GM12874 (cell line): Measurements from ENCODE around the gene CEACAM19.

Source experiments
- TF ChIP-seq, protein P1 (sequence below): IDR thresholded peaks from 2 replicates; pipeline ENCODE4 v1.5.1; 2011; ENCODE audit warnings: low read depth, mild to moderate bottlenecking, control low read depth, low read length, moderate library complexity; ENCODE audit not compliant: insufficient read depth

Gene CEACAM19

DNA sequence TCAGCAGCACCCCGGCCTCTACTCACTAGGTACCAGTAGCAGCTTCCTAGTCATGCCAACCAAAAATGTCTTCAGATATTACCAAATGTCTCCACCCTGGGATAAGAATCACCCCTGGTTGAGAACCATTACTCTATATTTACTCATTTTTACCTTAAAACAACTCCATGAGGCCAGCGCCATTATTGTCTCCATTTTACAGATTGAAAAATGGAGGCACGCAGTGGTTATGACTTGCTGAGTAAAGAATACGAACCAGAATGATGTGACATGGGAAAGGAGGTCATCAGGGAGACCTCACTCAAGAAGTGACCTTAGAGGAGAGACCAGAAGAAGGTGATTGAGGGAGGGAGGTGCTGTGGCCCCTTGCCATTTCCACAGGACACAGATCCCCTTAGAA lies 2.2 kb downstream of the CEACAM19 start:
- TF ChIP-seq, protein P1, sequence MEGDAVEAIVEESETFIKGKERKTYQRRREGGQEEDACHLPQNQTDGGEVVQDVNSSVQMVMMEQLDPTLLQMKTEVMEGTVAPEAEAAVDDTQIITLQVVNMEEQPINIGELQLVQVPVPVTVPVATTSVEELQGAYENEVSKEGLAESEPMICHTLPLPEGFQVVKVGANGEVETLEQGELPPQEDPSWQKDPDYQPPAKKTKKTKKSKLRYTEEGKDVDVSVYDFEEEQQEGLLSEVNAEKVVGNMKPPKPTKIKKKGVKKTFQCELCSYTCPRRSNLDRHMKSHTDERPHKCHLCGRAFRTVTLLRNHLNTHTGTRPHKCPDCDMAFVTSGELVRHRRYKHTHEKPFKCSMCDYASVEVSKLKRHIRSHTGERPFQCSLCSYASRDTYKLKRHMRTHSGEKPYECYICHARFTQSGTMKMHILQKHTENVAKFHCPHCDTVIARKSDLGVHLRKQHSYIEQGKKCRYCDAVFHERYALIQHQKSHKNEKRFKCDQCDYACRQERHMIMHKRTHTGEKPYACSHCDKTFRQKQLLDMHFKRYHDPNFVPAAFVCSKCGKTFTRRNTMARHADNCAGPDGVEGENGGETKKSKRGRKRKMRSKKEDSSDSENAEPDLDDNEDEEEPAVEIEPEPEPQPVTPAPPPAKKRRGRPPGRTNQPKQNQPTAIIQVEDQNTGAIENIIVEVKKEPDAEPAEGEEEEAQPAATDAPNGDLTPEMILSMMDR: no peak

DNA sequence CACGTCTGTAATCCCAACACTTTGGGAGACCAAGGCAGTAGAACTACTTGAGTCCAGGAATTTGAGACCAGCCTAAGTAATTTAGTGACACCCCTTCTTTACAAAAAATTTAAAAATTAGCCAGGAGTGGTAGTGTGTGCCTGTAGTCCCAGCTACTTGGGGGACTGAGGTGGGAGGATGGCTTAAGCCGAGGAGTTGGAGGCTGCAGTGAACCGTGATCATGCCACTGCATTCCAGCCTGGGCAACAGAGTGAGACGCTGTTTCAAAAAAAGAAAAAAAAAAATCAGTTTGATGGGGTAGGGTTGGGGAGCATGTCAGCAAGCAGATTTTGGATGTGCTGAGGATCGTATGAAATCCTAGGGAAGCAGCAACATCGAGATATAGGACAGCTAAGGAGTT lies 4.2 kb downstream of the CEACAM19 start:
- TF ChIP-seq, protein P1: no peak

DNA sequence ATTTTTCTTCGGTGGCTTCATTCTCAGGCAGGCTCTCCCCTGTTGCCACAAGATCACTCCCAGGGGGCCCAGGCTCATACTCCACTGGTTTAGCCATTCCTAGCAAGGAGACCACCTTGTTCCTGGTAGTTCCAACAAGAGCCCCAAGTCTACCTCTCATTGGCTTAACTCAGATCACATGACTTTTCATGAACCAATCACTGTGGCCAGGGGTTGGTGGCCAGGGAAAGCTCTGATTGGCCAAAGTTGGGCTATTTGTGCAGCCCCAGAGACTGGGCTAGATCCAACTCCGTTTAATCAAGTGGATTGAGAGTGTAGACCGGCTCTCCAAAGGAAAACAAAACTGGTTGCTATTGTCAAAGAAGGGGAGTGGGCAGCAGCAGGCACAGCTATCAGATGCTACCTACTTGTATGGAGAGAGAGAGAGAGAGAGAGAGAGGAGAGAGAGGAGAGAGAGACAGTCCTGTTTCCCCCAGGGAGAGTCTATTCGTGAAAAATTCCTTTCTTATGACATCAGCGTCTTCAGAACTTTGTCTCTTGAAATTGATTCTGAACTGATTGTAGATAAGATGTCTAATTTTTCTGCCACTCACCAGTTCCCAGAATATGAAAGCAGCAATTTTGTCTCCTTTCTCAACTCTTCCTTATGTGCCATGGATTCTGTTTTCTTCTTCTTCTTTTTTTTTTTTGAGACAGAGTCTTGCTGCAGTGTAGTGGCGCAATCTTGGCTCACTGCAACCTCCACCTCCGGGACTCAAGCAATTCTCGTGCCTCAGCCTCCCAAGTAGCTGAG lies 5.9 kb downstream of the CEACAM19 start:
- TF ChIP-seq, protein P1: no peak

DNA sequence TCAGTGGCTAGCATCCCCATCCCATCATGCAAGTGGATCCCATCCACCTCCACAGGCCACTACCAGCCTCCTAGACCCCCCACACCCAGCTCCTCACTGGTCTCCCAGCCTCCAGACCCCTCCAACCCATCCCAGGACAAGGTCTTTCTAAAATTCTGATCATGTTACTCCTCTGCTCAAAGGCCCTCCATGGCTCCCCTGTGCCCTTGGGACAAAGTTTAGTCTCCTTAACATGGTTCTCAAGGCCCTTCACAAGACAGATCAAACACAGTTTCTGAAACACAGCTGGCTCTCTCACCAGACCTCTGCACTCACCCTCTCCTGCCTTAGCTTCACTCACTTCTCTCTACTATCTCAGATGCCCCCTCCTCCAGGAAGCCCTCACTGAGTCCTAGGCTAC lies 9.3 kb downstream of the CEACAM19 start:
- TF ChIP-seq, protein P1: no peak

DNA sequence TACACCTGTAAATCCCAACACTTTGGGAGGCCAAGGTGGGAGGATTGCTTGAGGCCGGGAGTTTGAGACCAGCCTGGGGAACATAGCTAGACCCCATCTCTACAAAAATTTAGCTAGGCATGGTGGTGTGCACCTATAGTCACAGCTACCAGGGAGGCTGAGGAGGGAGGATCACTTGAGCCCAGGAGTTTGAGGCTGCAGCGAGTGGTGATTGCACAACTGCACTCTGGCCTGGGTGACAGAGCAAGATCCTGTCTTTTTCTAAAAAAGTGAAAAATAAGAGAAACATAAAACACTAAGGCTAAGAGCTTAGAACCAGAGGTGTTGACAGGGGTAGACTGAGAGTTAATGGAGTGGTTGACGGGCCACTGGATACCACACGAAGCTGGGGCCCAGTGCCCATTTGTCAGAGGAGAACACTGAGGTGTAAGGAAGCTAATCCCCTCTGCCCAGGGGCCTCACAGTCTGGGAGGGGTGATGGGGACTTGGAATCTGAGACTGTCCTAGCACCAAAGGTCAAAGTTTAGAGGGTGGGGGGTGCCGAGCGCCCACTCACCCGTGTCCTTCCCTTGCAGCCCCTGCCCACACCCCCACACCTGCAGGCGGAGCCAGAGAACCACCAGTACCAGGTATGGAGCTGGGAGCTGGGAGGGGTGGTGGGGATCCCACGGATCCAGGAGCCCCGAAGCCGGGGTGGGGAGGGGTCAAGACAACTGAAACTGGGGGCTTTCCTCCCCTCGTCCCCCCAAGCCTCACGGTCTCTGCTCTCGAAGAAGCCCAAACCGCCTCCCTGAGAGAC lies 10.9 kb downstream of the CEACAM19 start:
- TF ChIP-seq, protein P1: no peak

DNA sequence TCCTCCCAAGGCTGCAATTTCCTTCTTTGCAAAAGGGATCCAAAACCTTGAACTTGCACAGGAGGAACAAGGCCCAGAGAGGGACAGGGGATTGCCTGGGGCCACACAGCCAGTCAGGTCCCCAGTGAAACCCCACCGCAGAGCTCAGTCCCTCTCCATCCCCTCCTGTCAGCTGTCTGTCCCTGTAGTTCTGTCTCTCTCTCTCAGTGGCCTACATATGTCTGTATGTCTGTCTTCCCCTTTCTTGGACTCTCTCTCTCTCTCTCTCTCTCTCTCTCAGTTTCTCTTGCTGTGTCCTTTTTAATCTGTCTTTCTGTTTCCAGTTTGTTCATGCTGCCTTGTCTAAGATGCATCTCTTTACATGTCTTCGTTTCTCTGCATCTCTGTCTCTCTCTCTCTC lies 11.5 kb downstream of the CEACAM19 start:
- TF ChIP-seq, protein P1: no peak

DNA sequence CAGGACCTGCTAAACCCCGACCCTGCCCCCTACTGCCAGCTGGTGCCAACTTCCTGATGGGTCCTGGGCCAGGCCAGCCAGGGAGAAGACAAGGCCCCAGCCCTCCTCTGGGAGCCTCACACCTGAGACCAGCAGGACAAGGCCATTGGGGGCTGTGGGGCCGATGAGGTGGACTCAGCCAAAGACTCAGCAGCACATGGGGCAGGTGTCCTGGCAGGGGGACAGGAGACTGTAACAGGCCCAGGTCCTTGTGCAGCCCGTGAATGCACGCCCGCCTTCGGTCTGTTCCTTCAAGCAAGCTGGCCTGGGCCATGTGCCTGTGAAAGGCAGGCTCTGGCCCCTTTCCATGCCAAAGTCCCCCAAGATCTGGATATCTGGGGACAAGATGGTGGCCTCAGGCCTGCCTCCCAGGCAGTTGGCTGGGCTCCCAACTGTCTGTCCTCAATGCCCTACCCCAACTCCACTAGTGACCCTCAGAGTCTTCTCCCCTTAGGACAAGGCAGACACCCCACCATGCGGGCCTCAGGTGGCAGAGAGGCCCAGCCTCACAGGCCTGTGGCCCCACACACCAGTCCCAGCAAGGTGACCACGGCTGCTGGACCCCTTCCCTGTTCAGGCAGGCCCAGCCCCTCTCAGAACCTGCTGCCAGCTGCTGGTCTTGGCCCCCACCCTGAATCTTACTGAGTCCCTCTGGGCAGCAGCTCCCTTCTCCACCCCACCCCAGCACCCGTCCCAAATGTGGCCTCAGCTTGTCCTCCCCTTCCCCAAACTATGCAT lies 12.3 kb downstream of the CEACAM19 start:
- TF ChIP-seq, protein P1: no peak
